Epidermal melanocyte (primary cell): Measurements from ENCODE around the gene DTHD1.

Experiments
- DNase-seq: peaks from one replicate; pipeline ENCODE4 v3.0.0; 2011; ENCODE audit warnings: low spot score; ENCODE audit not compliant: insufficient read length

DTHD1 gene

DNA sequence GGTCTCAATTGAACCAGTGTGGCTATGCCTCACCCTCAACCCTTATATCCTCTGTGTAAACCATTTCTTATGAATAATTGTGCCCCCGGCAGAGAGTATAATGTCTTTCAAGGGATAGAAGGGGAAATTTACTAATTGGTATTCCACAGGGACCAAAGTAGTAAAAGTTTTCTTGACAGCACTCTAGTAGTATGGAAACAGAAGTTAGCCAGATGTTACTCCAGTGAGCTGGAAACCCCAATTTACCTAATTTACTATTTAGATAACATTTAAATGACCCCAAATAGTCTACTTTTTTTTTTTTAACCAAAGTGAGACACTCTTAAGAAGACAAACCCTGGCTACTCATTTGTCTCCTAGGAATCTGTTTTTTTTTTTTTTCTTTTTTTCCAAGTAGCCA lies 32.3 kb downstream of the DTHD1 start:
- DNase-seq: no peak

DNA sequence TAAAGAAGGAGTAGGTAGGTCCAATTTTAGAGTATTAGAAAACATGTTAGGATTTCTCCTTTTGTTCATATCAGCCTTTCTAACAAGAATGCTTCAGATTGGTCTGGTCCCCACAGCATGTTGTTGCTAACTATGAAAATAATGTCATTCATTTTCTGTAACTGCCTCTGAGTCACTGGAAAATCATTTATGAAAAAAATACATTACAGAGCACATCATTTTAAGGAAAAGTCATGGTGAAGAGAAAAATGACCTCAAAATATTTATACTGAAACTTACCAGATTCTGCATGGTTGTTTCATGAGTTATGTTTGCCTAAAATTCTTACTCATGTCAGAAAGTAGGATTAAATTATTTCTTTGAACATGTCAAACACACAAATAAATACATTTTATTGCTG lies 35.2 kb downstream of the DTHD1 start:
- no peak for DNase-seq

DNA sequence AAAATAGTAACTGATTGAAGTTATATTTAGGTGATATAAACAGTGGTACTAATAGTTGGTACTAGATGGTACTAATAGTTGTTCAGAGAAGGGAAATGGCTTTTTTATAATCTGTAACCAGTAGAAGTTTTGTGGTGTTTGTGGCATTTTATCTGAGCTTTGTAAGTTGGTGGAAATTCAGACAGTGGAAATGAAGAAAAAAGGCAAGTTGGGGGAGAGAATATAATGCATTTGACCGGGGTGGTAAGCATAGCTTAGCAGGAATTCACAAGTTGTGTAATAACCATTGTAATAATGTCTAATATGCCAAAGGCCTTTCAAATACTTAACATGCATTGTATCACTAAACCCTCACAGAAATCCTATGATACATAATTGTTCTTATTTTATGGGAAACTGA lies 36.3 kb downstream of the DTHD1 start:
- no peak for DNase-seq

DNA sequence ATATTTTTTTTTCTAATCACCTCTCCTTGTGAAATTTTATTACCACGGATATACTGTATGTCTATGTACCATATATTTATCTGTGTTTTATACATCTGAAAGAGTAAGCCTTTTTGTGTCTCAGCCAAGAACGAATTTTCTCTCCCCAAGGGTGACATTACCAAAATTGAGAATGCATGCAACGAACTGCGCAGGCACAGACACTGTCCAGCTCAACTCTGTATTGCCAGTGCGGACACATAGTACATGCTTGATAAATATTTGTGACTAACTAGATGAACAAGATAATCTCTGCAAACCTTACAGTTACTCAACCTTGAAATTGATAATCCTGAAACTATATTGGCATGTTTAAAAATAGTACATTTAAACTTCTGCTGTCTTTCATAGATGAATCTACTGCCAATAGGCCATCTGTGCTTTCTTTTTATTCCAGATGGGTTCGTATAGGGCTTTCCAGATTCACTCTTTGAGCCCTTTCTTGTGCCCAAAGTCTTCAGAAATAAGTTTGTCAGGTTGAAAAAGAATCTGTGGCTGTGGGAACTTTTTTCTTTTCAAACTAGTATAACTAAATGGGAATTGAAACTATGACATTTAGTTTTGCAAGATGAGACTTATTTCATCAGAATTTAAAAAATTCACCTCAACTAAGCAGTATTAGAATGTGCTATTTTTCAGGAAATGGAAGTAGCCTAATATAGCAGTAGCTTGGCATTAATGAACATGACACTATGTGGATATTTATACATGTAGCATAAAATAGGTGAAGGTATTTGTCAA lies 38.9 kb downstream of the DTHD1 start:
- no peak for DNase-seq

DNA sequence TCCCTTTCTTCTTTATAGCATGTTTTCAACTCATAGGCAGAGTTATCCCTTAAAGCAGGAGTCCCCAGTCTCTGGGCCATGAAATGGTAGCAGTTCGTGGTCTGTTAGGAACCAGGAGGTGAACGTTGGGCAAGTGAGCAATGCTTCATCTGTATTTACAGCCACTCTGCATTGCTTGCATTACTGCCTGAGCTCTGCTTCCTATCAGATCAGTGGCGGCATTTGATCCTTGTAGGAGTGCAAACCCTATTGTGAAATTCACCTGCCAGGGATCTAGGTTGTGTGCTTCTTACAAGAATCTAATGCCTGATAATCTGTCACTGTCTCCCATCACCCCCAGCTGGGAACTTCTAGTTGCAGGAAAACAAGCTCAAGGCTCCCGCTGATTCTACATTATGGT lies 39.8 kb downstream of the DTHD1 start:
- DNase-seq: no peak

DNA sequence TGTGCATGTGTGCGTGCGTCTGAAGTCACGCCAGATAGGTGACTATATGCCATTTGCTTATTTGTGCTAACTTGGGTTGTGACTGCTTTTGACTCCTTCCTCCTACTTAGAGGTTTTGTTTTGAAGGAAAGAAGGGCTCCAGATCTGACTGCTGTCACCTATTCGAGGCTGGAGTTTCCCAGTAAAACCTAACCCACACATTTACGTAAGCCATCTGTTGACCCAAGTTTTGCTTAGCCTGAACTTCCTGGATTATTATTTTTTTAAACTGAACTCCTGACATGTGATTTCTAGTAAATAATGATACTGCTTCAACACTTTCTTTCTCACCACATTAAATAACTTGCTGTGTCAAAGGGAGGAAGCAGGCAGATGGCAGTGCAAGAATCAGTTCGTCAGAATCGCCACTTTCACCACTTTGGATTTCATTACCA lies 41.5 kb downstream of the DTHD1 start:
- no peak for DNase-seq

DNA sequence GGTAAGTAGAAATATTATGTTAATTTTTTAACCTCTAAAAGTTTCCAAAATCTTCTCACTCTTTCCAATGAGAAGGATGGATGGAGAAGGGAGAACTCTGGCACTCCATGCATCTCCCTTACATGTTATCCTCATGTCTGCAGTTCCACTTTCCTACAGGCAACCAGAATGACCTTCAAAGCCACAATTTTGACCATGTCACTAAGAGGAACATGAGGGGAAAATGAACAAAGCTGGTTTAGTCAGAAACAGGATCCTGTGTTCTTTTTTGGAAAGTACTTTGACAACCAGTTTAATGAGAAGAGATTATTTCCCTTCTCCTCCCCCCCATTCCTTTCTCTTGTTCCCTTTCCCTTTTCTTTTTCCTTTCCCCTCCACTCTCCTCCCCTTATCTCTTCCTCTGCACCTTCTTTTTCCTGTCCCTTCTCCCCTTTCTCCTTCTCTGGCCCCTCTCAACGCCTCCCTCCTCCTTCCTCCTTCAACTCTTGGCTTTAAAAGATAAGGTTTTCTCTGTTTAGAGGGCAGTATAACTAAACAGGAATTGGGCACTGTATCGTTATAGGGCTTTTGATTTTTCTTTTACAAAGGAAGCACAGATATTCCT lies 42.5 kb downstream of the DTHD1 start:
- no peak for DNase-seq

DNA sequence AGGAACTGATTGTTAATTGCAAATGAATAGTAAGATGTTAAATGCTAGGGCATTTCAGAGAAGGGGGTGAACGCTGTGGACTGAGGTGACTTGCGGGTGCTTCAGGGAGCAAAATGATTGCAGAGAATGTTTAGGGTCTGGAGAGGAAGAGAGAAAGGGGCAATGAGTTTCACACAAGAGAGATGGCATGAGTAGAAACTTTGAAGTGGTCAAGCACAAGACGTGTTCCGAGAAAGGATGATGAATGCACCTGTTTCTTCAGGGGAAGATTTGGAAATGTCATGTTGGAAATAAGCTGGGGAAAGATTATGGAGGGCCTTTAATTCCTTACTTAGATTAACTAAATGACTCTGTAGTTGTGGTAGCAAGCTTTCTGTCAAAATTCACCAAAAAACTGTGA lies 43.4 kb downstream of the DTHD1 start:
- no peak for DNase-seq

DNA sequence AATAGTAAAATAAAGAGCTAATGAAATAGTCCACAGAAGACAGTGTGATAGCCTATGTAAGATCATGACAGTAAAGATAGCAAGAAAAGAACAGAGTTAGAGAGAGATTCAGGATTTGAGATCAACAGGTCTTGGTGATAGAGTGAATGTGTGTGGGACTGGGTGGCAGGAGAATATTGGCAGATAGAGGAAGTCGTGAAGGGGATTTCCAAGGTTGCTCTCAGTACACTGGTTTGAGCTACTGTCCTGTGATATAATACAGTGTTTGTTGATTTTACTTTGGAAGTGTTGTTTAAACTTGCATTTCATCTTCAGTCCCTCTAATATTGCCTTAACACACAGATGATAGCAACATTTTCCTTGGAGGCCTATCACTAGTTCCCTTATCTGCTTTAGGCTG lies 44.1 kb downstream of the DTHD1 start:
- no peak for DNase-seq

DNA sequence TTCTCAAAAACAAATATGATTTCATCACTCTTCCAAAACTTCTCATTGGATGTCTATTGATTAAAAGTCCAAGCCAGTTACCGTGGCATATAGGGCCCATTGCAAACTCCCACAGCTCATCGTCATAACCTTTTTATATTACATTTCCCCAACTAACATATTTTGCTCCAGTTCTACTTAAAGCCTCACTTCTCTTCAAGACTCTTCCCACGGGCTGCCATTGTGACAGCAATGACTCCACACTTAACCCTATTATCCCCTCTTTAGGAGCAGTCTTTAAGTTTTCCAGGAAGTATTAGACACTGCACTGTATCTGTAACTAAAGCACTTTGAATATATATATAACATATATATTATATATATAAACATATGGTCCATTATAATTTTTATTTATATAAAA lies 44.5 kb downstream of the DTHD1 start:
- DNase-seq: no peak

DNA sequence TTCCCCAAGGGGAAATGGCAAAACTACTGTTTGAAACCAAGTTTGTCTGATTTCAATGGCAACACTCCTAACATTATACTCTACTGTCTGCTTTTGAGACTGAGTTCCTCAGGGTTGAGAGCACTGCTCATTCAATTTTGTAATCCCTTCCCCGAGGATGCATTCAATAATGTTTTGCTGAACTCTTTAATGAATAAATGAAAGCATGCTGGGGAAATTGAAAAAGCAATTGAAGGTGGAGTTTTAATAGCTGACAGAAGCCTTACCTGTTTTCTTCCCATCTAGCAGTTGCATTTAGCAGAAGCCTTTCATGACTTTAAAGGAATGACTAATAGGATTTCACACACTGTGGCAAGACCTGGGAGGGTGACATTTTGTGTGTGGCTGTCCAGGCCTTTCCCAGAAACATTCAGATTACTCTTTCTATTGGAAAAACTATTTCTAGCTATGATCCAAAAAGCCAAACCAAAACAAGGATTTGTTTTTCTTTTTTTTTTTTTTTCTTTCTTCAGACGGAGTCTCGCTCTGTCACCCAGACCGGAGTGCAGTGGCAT lies 45.1 kb downstream of the DTHD1 start:
- DNase-seq: no peak

DNA sequence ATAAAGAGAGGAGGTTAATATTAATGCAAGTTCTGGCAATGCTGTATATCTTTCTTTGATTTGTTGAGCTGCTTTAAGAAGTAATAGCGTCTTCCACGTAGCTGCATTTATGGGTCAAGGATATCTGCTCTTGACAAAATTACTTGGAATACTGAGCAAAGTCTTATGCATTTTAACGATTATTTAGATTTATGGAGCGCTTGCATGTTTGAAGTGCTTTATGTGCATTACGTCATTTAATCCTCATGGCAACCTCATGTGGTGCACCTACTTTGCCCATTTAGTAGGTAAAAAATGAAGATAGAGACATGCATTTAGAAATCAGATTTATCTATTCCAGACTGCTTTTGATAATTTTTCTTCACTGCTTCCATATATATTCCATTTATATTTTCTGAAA lies 46.0 kb downstream of the DTHD1 start:
- no peak for DNase-seq

DNA sequence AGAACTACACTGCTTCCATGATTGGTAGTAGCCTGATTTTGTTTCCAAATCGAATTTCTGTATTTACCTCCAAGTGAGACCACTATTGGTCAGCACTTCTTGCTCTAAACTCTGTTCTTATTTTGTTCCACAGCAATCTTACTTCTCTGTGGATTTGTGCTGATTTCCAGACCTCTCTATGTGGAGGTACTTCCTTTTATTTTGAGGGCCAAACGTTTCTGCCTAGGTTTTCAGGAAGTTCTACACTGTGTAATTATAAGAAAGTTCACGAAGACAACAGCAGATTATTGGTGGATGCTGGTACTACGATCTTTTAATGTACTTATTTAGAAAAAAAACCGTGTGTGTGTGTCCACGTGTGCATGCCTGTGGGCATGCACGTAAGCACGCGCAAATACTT lies 46.7 kb downstream of the DTHD1 start:
- DNase-seq: no peak

DNA sequence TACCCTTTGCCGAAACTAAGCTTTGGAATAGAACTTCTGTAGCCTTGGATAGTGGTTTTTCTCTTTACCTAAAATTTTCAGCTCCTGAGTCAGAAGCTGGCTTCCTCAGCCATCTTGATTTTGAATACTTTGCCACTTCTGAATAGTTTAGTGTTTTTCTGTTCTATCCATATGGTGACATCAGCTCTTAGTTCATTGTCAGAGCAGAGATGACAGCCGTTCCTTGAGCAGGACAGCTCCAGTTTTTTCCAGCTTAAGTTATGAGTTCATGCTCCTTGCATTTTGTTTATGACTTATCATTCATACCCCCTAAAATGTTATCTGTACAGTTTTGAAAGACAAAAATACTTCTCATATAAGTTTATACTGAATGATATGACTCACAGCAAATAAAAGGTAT lies 47.8 kb downstream of the DTHD1 start:
- no peak for DNase-seq

DNA sequence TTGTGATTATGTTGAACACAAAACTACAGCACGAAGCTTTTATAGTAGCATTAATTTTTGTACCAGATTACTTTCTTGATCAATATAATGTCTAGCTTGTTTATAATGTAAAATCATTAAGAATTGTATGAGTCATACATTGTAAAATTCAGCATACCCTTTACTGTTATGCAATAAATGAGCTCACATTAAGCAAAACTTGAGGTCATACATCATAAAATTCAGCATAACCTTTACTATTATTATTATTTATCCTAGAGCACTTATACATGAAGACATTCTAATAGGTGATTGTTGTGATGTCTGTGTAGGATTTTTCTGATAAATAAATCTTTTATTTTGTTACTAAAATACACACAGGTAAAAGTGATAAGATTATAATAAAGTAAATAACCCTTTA lies 49.4 kb downstream of the DTHD1 start:
- DNase-seq: no peak

DNA sequence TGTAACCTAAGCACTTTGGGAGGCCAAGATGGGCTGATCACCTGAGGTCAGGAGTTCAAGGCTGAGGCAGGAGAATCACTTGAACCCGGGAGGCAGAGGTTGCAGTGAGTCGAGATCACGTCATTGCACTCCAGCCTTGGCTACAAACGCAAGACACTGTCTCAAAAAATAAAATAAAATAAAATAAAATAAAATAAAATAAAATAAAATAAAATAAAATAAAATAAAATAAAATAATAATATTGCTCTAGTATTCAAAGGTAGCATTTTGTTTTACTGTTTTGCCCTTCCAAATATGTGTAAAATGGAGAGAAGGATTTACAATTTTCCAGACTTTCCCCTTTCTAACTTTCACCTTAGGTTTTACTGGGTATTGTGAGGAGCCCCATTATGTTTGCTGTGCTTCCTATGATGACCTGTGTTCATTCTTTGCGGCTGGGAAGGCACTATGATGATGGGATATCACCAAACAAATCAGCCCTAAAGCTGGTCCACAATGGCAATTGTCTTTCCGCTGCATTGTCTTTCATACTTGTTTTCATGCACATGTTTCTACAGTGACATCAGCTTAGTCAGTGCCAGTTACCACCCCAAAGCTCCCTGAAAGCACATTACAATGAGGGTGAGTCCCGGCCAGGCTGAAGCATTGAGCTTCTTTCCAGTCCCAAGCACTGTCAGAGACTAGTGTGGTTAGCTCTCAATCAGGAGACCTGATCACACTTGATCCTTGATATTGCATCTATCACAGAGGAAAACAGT lies 50.8 kb downstream of the DTHD1 start:
- DNase-seq: no peak

DNA sequence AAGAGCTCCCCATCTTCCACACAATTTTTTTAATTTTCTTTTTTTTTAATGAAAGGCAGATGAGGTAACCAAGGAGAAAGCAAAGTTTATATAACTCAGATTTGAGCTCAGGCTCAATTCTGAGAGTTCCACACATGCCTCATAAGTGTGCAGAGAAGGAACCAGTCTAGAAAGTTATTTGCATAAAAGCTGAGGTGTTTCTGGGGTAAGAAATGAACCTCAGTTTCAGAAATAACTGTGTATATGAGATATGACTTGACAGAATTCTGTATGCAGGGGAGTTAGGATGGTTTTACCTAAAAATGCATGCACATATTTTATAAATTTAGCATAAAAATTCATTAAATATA lies 51.3 kb downstream of the DTHD1 start:
- no peak for DNase-seq

DNA sequence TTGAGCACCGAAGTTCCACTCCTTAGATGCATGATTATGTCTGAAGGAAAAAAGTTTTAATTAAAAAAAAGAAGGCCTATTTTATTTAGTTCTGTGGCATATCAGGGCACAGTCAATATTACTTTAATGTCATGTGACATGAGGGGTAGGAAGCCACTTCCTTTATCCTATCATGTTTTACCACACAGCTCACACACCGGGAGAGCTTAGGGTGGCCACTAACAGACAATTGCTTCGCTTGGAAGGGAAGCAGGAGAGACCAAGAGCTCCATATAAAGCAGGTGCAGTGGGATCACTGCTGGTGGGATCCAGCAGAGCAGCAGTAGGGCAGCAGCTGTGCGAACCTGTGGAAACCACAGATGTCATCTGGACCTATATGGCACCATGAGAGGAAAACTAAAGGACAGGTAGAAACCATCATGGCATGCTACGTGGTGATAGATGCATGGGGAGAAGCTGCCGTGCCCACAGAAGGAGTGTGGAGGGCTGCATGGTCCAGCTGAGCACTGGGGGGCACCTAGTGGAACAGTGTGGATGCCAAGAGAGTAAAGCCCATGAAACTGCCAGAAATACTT lies 52.0 kb downstream of the DTHD1 start:
- DNase-seq: no peak

DNA sequence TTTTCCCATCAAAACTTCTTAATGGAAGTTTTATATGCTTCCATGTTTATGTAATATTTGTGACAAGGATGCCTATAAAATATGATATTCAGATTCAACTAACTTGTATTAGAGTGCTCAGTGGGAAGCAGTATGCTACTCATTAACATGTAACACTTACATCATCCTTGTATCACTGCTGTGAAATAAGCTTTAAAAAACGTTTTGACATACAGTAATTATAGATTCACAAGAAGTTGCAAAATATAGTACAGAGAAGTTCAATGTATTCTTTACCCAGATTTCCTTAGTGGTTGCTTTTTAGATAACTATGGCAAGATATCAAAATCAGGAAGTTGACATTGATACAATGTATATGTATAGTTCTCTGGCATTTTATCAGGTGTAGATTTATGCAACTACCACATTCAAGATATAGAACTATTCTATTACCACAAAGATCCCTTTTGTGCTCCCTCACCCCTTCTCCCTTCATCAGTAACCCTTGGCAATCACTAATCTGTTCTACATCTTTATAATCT lies 56.3 kb downstream of the DTHD1 start:
- DNase-seq: no peak

DNA sequence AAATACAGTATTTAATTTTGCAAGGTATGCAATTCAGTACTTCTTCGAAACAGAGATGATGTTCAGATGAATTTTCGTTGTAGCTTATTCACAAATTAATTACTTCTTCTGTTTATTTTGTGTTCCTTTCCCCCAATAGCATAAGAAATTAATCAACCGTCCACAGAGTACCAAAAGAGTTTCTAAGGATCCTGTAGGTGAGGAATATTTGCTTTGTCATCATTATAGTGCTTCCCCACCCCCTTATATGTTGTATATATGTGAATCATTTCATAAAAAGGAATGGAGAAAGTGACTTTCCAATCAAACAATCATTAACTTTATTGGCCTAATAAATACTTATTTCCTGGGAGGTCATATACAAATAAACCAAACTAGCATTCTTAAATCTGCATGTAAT lies 57.6 kb downstream of the DTHD1 start:
- DNase-seq: no peak

DNA sequence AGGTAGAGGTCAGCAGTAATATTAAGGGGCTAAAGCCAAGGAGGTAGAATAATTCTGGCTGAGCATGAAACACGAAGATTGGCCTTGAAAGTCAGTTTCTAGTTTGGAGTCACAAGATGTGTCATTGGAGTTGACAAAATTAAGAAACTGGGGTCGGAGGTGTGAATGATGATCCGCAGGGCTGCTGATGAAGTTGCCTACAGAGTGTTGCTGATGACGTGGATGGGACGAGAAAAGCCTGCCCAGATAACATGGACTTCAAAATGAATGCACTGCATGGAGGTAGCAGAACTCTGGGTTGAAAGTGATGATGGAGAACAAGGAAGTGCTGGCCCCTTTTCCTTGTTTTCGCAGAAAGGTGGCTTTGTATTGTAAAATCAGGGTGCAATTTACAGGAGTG lies 60.5 kb downstream of the DTHD1 start:
- no peak for DNase-seq
